ENCODE data around the gene LEFTY2.
"Not testable (repeated sequence)": the region's sequence is repeated elsewhere in the genome, so short reads cannot be mapped to it uniquely, and the experiment has no call there.

Gene LEFTY2

GRCh38 chr1:225950905-225951497 lies 10.0 kb upstream of the LEFTY2 start:
- DNase-seq: no peak

- no peak for DNase-seq
Measured at GRCh38 chr1:225949041-225949440, 8.0 kb upstream of the LEFTY2 start.

GRCh38 chr1:225946803-225947202 lies 5.8 kb upstream of the LEFTY2 start:
- DNase-seq: no peak

GRCh38 chr1:225946082-225946620 lies 5.1 kb upstream of the LEFTY2 start:
- DNase-seq: no peak

GRCh38 chr1:225945564-225945963 lies 4.5 kb upstream of the LEFTY2 start:
- no peak for DNase-seq

- DNase-seq: no peak
Measured at GRCh38 chr1:225944951-225945350, 3.9 kb upstream of the LEFTY2 start.

GRCh38 chr1:225944387-225944786 lies 3.4 kb upstream of the LEFTY2 start:
- DNase-seq: no peak

GRCh38 chr1:225943582-225943981 lies 2.6 kb upstream of the LEFTY2 start:
- DNase-seq: no peak

GRCh38 chr1:225942574-225942973 lies 1.6 kb upstream of the LEFTY2 start:
- DNase-seq: no peak

GRCh38 chr1:225941942-225942222 lies 862 bp upstream of the LEFTY2 start:
- no peak for DNase-seq

GRCh38 chr1:225940385-225941151 lies 452 bp downstream of the LEFTY2 start:
- no peak for DNase-seq

- not testable (repeated sequence) for DNase-seq
Measured at GRCh38 chr1:225939939-225940310, 1.1 kb downstream of the LEFTY2 start.

- not testable (repeated sequence) for DNase-seq
Measured at GRCh38 chr1:225939097-225939938, 1.7 kb downstream of the LEFTY2 start.

- no peak for DNase-seq
Measured at GRCh38 chr1:225937048-225937968, 3.7 kb downstream of the LEFTY2 start.

GRCh38 chr1:225936523-225936922 lies 4.5 kb downstream of the LEFTY2 start:
- no peak for DNase-seq

- DNase-seq: not testable (repeated sequence)
Measured at GRCh38 chr1:225936086-225936485, 4.9 kb downstream of the LEFTY2 start.

GRCh38 chr1:225934711-225935110 lies 6.3 kb downstream of the LEFTY2 start:
- no peak for DNase-seq

- no peak for DNase-seq
Measured at GRCh38 chr1:225933072-225933471, 7.9 kb downstream of the LEFTY2 start.

GRCh38 chr1:225931270-225932136 lies 9.5 kb downstream of the LEFTY2 start:
- no peak for DNase-seq

GRCh38 chr1:225930566-225930965 lies 10.5 kb downstream of the LEFTY2 start:
- DNase-seq: no peak

GRCh38 chr1:225929462-225929861 lies 11.6 kb downstream of the LEFTY2 start:
- DNase-seq: not testable (repeated sequence)

Measured in activated gamma-delta T cell treated with Interleukin-2 at 50 U/mL for 16 hours (primary cell).